HepG2 (cell line): Measurements from ENCODE around the gene LIN28B. TPM values are rescaled to one million over a fixed set of nuclear protein-coding genes. Genes with fewer than 3 reads are reported as not detected.

ENCODE experiments used
- ATAC-seq: fragments of 200-7000 bp; cut with Tn5 transposase; 3 replicates; pipeline ENCODE4 v1.9.1; 2020; ENCODE audit warnings: mild to moderate bottlenecking, moderate library complexity
- BruUV-seq: library from RNA; stranded (reverse); fragments of 400-500 nt; replicated peaks from 2 replicates; lab custom pipeline; 2021; lab: Mats Ljungman, UMichigan
- CTCF ChIA-PET: fragments of 300-600 bp; formaldehyde crosslinking; extraction: SDS; loops from one replicate; lab custom pipeline; 2021; ENCODE audit warnings: low total read pairs, inconsistent platforms, low intra/inter-chr PET ratio; lab: Yijun Ruan, JAX
- POLR2A ChIA-PET: fragments of 350-600 bp; sonication (Branson Sonifier 250); formaldehyde crosslinking; loops from one replicate; lab custom pipeline; 2020; ENCODE audit warnings: antibody characterized with exemption, inconsistent platforms; lab: Yijun Ruan, JAX
- DNase-seq: peaks from one replicate; pipeline ENCODE4 v3.0.0-alpha.2; 2015; ENCODE audit warnings: low spot score
- FAIRE-seq: peaks from 3 replicates; lab custom pipeline; 2011; peaks lifted over from hg19 to GRCh38; lab: Jason Lieb, UNC
- H2AFZ ChIP-seq: one replicate; pipeline ENCODE4 v1.6.1; 2011; ENCODE audit warnings: low read length, inconsistent platforms
- H3K27ac ChIP-seq: fragments of 300-600 bp; 3 replicates; pipeline ENCODE4 v1.8.0; 2011; ENCODE audit warnings: mixed run types, mild to moderate bottlenecking, mixed read lengths, low read length, inconsistent platforms; ENCODE audit not compliant: insufficient read depth; ENCODE audit errors: extremely low read length
- H3K27me3 ChIP-seq, 2 experiments: fragments of 200-600 bp in 1 of 2; 2 replicates in 1 of 2; 3 replicates in 1 of 2; pipeline versions ENCODE4 v1.6.0 to v1.8.0; 2011; ENCODE audit warnings: low read length in 2 of 2, mild to moderate bottlenecking in 2 of 2, moderate library complexity in 2 of 2, inconsistent platforms in 1 of 2; ENCODE audit not compliant: insufficient read depth in 2 of 2, control insufficient read depth in 1 of 2
- H3K36me3 ChIP-seq, 2 experiments: fragments of 200-600 bp in 1 of 2; replicated peaks in 1 of 2; 2 replicates in 1 of 2; 3 replicates in 1 of 2; pipeline versions ENCODE4 v1.5.1 to v1.8.0; 2011; ENCODE audit warnings: low read length in 2 of 2, inconsistent platforms in 1 of 2; ENCODE audit not compliant: insufficient read depth in 2 of 2, control insufficient read depth in 1 of 2
- H3K4me1 ChIP-seq: 2 replicates; pipeline ENCODE4 v1.5.1; 2012; ENCODE audit warnings: low read length, inconsistent platforms; ENCODE audit not compliant: insufficient read depth
- H3K4me2 ChIP-seq: 2 replicates; pipeline ENCODE4 v1.6.0; 2011; ENCODE audit warnings: low read depth, low read length, inconsistent platforms
- H3K4me3 ChIP-seq, 3 experiments: fragments of 200-600 bp in 1 of 3; sonication (generic), shearing (Covaris generic) in 1 of 3; replicated peaks in 1 of 3; 2 replicates each; pipeline ENCODE4 v1.5.1; 2011 to 2016; ENCODE audit warnings: low read length in 3 of 3, inconsistent platforms in 2 of 3, low read depth in 2 of 3, mild to moderate bottlenecking in 2 of 3, control low read depth in 1 of 3, mixed read lengths in 1 of 3; ENCODE audit not compliant: insufficient read depth in 1 of 3
- H3K79me2 ChIP-seq: one replicate; pipeline ENCODE4 v1.6.1; 2011; ENCODE audit warnings: low read length, inconsistent platforms; ENCODE audit not compliant: insufficient read depth
- H3K9ac ChIP-seq: 2 replicates; pipeline ENCODE4 v1.6.0; 2011; ENCODE audit warnings: mild to moderate bottlenecking, low read depth, low read length, inconsistent platforms; ENCODE audit not compliant: insufficient read depth
- H3K9me3 ChIP-seq: 2 replicates; pipeline ENCODE4 v1.5.1; 2012; ENCODE audit warnings: mild to moderate bottlenecking, low read length
- H4K20me1 ChIP-seq: 2 replicates; pipeline ENCODE4 v1.6.0; 2011; ENCODE audit warnings: inconsistent platforms, mild to moderate bottlenecking, low read length, moderate library complexity; ENCODE audit not compliant: insufficient read depth
- DNMT3B ChIP-seq: conservative IDR thresholded peaks from 2 replicates; pipeline ENCODE4 v1.6.1; 2016; ENCODE audit warnings: missing biosample characterization, control low read depth
- GFI1 ChIP-seq: sonication (generic); formaldehyde crosslinking; IDR thresholded peaks from 2 replicates; pipeline ENCODE4 v1.5.0; 2020; ENCODE audit warnings: missing genetic modification reagents, mild to moderate bottlenecking, borderline replicate concordance
- NCOA5 ChIP-seq: sonication (generic); formaldehyde crosslinking; IDR thresholded peaks from 2 replicates; pipeline ENCODE4 v1.4.0; 2020; ENCODE audit warnings: missing genetic modification reagents
- PPARG ChIP-seq: conservative IDR thresholded peaks from 2 replicates; pipeline ENCODE4 v1.6.1; 2016; ENCODE audit warnings: missing biosample characterization, missing genetic modification reagents
- PTBP1 ChIP-seq: fragments of 200-400 bp; formaldehyde crosslinking; IDR thresholded peaks from 2 replicates; pipeline ENCODE4 v1.6.1; 2018; ENCODE audit warnings: low read length, low read depth; ENCODE audit not compliant: poor library complexity, severe bottlenecking
- YEATS4 ChIP-seq: sonication (generic); formaldehyde crosslinking; IDR thresholded peaks from 2 replicates; pipeline ENCODE4 v1.4.0; 2020; ENCODE audit warnings: missing genetic modification reagents, borderline replicate concordance
- ZKSCAN8 ChIP-seq: IDR thresholded peaks from 2 replicates; pipeline ENCODE4 v1.6.1; 2016; ENCODE audit warnings: borderline replicate concordance, missing genetic modification reagents, missing compliant biosample characterization
- ZNF484 ChIP-seq: sonication (generic); formaldehyde crosslinking; IDR thresholded peaks from 2 replicates; pipeline ENCODE4 v1.5.1; 2020; ENCODE audit warnings: mild to moderate bottlenecking, low read depth, missing genetic modification reagents, borderline replicate concordance
- ZNF503 ChIP-seq: sonication (generic); formaldehyde crosslinking; IDR thresholded peaks from 2 replicates; pipeline ENCODE4 v1.4.0; 2020; ENCODE audit warnings: missing genetic modification reagents
- ZNF768 ChIP-seq: sonication (generic); formaldehyde crosslinking; IDR thresholded peaks from 2 replicates; pipeline ENCODE4 v1.4.0; 2020; ENCODE audit warnings: missing genetic modification reagents
- ZNF776 ChIP-seq: sonication (generic); formaldehyde crosslinking; IDR thresholded peaks from 2 replicates; pipeline ENCODE4 v1.4.0; 2020; ENCODE audit warnings: mild to moderate bottlenecking, missing genetic modification reagents
- ZNF780A ChIP-seq: sonication (generic); formaldehyde crosslinking; IDR thresholded peaks from 2 replicates; pipeline ENCODE4 v1.8.0; 2022; ENCODE audit warnings: mild to moderate bottlenecking, missing genetic modification reagents, moderate library complexity
- WGBS: methylation state at CpG from one replicate; pipeline ENCODE4 v1.1.6; 2017; ENCODE audit warnings: low lambda C conversion rate; 5-methylcytosine and 5-hydroxymethylcytosine counted together
- in situ Hi-C: cut with HindIII; loops from 2 replicates; pipeline ENCODE4 v1.10.0; 2017; ENCODE audit warnings: low pct_unique_long_range_greater_than_20kb; ENCODE audit not compliant: extremely low pct_ligation_motif_present
- intact Hi-C: fragments of 100-400 bp; cut with micrococcal nuclease; formaldehyde crosslinking; loops from one replicate; pipeline ENCODE4 v1.10.0; 2022; ENCODE audit not compliant: unreplicated experiment
- polyA plus RNA-seq, 8 experiments: library from polyadenylated mRNA; depleted of rRNA in 3 of 8; stranded (reverse) in 7 of 8; unstranded in 1 of 8; fragments of >200 nt; fragmentation: Illumina TruSeq in 4 of 8; extraction: Trizol in 4 of 8; gene quantifications; 2 replicates each; pipeline versions ENCODE4 v1.2.1 to v1.2.3, GENCODE V29; 2011 to 2016; ENCODE audit warnings: low read depth in 4 of 8, missing spikeins in 1 of 8, mixed read lengths in 1 of 8; ENCODE audit not compliant: insufficient read depth in 1 of 8
- total RNA-seq, 5 experiments: library from RNA; depleted of rRNA; stranded (reverse); fragments of >200 nt; fragmentation: Illumina TruSeq; extraction: Trizol; gene quantifications; 2 replicates each; pipeline ENCODE4 v1.2.3, GENCODE V29; 2016; ENCODE audit warnings: low read depth in 1 of 5

LIN28B gene
- total and polyA plus RNA-seq, 2 of the 13 experiments (the other 11 are each of a cell fraction or from before 2014, with no cell fraction given): 14.5 to 56.8 TPM

GRCh38 chr6:105106260-105106659 is 149.4 kb downstream of the LIN28B start:
- DNase-seq: no peak
- ChIA-PET POLR2A (no interaction called here), CTCF (no interaction called here)
- in situ Hi-C loops: no loop called here
- Histone ChIP-seq H3K79me2 (no peaks in the 10 kb centered on the region), H3K27me3 (no peaks in the 10 kb centered on the region; a peak in 1 of 5 replicates), H3K36me3 (no peaks in the 10 kb centered on the region), H3K9me3 (no peaks in the 10 kb centered on the region), H2AFZ (no peak overlapping the region), H4K20me1 (no peaks in the 10 kb centered on the region), H3K27ac (no peak overlapping the region), H3K4me1 (peaks cover 8% of the 10 kb centered on the region), H3K4me2 (no peak overlapping the region), H3K9ac (no peak overlapping the region), H3K4me3 (no peak overlapping the region)
- BruUV-seq: no TSS peak
- 87% methylated on average over 6 of the region's 8 CpGs for WGBS
- TF ChIP-seq PTBP1: no peak
- no peak for TF ChIP-seq ZNF780A (CRISPR knock-in tag)
- no peak for TF ChIP-seq YEATS4
- no peak for TF ChIP-seq ZNF768 (CRISPR knock-in tag)
- TF ChIP-seq ZNF484 (CRISPR knock-in tag): no peak
- no peak for TF ChIP-seq DNMT3B
- no peak for TF ChIP-seq ZNF776 (CRISPR knock-in tag)
- ATAC-seq: no peak
- intact Hi-C loops: no loop called here
- no peak for FAIRE-seq

DNA sequence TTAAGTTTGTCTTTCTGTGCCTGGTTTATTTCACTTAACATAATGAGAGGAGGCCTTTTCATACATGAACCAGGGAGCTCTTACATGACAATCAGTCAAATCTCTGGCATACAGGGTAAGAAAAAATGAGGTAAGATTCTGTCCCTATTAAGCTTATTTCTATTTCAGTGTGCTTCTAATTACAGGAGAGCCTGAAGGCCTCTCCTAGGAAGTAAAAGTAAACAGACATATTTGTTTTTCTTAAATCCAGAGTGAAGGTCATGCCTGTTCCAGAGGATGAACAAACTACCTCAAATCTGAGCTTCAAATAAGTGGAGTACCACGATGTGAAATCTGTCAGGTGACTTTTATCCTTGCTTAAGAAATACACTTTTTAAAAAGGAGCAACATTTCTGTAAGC is 150.3 kb downstream of the LIN28B start:
- Histone ChIP-seq H3K4me3 (no peak overlapping the region), H3K27me3 (no peaks in the 10 kb centered on the region; a peak in 1 of 5 replicates), H4K20me1 (no peaks in the 10 kb centered on the region), H3K27ac (no peak overlapping the region), H3K4me2 (no peak overlapping the region), H3K4me1 (peaks cover 8% of the 10 kb centered on the region), H3K79me2 (no peaks in the 10 kb centered on the region), H2AFZ (no peak overlapping the region), H3K36me3 (no peaks in the 10 kb centered on the region), H3K9ac (no peak overlapping the region), H3K9me3 (no peaks in the 10 kb centered on the region)
- WGBS: 0% methylated on average over 1 of the region's 1 CpG
- TF ChIP-seq GFI1: peak; percentile 62; the same call in 1 of the 2 replicates
- no peak for TF ChIP-seq ZNF503 (CRISPR knock-in tag)
- no peak for TF ChIP-seq ZKSCAN8 (CRISPR knock-in tag)
- TF ChIP-seq NCOA5 (CRISPR knock-in tag): no peak
- TF ChIP-seq PPARG (CRISPR knock-in tag): peak; percentile 59; the same call in 1 of the 2 replicates
- POLR2A ChIA-PET: no interaction called here
- intact Hi-C loops (no loop called here), in situ Hi-C loops (no loop called here)
- FAIRE-seq (peak; percentile 15), ATAC-seq (no peak), DNase-seq (no peak)
- CTCF ChIA-PET: no interaction called here
- no TSS peak for BruUV-seq
